Stimulated activated CD4-positive, alpha-beta T cell treated with anti-CD3 and anti-CD28 coated beads, Interleukin-4, amount 100 ng/mL, for 24 hours (primary cell): ENCODE measurements around the gene CTSK.
"Not testable (repeated sequence)": the region's sequence is repeated elsewhere in the genome, so short reads cannot be mapped to it uniquely, and the experiment has no call there.

Experiments
- DNase-seq: peaks from one replicate; pipeline ENCODE4 v3.0.0-alpha.2; 2020

Gene CTSK

DNA sequence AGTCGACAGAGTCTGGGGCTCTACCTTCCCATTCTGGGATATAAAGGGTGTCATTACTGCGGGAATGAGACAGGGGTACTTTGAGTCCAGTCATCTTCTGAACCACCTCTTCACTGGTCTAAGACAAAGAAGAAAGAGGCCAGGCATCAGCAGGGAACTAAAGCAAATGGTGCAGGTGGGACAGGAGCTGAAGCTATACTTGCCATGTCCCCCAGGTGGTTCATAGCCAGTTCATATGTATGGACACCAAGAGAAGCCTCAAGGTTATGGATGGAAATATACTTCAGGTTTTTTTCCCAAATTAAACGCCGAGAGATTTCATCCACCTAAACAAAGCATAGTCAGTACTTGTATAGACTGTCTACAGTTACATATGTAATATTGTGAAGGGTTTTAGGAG is 2.2 kb downstream of the CTSK start:
- DNase-seq = no peak

DNA sequence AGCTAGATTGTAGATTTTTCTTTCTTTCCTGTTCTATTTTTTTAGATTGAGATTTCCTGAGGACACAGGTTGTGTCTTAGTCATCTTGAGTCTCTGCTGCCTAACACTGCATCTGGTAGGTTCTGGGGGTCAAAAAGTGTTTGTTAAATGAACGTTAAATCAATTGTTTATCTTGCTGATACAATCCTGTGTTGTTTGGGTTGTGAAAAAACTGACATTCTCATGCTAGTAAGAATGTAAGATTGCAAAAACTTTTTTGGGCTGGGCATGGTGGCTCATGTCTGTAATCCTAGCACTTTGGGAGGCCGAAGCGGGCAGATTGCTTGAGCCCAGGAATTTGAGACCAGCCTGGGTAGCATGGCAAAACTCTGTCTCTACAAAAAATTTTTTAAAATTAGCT is 3.4 kb downstream of the CTSK start:
- no peak for DNase-seq

DNA sequence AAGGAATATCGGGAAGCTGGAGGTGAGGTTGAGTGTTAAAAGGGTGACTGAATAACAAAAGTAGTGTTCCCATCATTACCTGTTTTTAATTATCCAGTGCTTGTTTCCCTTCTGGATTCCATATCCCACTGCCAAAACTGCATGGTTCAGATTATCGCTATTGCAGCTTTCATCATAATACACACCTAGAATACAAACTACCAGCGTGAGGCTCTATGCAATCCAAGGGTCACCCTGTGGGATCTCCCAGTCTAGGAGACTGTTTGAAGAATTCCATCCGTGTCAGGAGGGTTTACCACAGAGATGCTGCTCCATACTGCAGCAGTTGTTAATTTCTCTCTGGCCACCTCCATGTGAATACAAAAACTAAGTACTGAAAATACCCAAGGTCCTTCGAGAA is 9.0 kb downstream of the CTSK start:
- no peak for DNase-seq

DNA sequence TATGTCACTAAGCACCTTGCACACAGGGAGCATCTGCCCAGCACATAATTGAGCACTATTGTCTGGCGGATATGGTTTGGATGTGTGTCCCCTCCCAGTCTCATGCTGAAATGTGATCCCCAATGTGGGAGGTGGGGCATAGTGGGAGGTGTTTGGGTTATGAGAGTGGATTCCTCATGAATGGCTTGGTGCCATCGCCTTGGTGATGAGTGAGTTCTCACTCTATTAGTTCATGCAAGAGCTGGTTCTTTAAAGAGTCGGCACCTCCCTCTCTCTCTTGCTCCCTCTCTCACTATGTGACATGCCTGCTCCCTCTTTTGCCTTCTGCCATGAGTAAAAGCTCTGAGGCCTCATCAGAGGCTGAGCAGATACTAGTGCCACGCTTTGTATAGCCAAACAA is 9.5 kb downstream of the CTSK start:
- no peak for DNase-seq

DNA sequence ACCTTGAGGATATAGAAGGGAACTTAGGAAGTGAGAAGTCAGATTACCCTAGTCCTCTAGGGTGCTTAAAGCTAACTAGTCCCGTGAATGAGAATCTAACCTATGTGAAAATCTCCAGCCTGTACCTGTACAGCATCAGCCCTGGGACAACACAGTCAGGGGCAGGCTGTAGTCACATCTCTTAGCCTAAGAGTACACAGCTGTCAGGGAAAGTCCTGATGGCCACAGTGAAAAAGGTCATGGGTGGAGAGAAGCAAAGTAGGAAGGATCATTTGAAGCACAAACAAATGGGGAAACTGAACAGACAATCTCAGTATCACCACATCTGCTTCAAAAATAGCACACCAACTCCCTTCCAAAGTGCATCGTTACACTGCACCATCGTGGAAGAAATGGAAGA is 11.7 kb downstream of the CTSK start:
- no peak for DNase-seq

DNA sequence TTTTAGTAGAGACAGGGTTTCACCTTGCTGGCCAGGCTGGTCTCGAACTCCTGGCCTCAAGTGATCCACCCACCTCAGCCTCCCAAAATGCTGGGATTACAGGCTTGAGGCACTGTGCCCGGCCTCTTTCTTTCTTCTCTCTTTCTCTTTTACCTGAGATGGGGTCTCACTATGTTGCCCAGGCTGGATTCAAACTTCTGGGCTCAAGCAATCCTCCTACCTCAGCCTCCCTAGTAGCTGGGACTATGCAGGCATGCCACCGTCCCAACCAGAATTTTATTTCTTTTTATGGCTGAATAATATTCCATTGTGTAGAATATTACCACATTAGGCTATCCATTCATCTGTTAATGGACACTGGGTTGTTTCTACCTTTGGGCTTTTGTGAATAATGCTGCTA is 14.3 kb downstream of the CTSK start:
- DNase-seq = not testable (repeated sequence)

DNA sequence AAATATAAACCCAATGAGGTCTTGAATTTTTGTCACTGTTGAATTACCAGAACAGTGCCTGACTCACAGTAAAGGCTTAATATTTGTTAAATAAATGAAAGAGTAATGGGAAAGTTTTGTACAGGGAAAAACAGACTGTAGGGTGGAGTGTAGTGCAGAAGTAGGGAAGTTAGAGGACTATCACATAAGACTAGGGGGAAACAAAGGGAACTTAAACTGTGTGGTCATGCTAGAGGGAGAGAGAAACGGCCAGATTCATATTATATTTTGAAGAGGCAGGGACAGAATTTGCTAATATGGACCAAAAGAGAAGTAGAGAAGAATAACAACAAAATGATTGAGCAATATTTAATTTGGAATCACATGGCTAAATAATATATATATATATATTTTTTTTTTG is 14.8 kb downstream of the CTSK start:
- DNase-seq = no peak

DNA sequence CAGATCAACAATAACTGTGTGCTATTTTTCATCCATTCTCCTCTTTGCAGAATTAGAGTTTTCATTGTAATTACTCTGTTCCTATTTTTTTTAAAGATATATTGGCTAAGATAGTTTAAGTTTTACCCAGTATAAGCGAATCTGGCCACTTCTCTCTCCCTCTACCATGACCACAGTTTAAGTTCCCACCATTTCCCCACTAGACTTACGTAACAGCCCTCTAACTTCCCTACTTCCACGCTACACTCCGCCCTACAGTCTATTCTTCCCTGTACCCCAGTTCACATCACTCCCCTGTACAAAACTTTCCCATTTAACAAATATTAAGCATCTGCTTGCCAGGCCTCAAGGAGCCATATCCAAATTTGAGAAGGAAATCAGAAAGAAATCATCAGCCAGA is 16.5 kb downstream of the CTSK start:
- no peak for DNase-seq

DNA sequence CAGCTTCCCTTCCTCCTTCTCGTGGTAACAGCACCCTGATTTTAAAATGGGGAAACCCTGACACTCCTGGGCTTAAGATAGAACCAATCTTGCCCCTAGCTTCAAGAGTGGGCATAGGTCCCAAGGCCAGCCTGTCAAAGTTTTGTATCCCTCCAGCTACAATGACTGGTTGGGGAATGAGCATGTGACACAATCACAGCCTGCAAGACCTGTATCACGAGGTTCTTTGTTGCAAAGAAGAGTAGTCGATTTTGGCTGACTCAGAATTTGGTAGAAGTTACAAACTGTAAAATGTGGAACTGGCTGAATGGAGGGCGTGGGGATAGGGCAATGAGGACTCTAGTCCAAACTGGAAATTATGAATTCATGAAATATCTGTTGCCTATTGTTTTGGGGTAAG is 18.7 kb downstream of the CTSK start:
- no peak for DNase-seq

DNA sequence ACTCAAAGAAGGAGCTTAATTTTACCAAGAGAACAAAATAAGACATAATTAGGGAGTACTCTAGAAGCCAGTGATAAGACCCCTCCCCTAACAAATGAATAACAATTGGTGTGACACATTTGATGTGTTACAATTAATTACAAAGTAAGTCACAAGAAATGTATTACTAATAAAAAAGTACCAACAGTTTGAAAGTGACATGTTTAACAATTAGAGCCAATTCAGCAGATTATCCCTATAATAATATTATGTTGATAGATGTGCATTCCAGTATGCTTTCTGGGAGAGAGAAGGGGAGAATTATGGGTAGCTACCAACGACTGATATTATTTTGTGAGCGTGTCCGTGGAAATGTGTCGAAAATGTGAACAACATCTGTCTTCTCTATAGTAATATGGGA is 19.1 kb downstream of the CTSK start:
- no peak for DNase-seq

DNA sequence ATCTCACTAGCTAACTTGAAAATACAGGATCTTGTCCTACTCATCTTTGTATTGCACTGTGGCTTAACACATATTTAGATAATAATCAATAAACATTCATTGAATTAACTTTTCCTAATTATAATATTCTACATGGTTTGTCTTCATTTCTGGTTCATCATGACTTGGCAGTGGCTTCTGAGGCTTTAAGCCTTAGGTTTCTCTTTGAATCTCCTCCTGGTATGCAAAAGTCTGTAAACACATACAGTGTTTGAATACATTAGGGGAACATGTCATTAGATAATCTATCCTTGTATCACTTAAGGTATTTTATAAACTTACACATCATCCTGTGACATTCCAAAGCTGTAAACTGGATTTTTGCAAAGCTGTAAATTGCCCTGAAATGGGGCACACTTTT is 20.6 kb downstream of the CTSK start:
- no peak for DNase-seq

DNA sequence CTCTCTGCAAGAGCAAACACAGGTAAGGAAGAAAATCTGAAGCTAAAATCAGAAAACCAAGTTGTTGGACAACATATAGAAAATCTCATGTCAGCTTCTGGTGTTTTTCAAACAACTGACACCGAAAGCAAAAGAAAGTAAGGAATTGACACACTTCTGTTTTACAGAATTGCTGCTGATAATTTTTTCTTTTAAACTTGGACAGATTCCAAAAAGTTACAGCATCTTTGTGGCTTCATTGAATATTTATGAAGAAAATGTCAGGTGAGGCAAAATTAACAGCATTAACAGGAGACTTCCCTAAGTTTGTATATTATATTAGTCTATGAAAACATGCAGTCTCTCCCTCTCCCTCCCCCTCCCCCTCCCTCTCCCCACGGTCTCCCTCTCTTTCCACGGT is 27.6 kb downstream of the CTSK start:
- no peak for DNase-seq

DNA sequence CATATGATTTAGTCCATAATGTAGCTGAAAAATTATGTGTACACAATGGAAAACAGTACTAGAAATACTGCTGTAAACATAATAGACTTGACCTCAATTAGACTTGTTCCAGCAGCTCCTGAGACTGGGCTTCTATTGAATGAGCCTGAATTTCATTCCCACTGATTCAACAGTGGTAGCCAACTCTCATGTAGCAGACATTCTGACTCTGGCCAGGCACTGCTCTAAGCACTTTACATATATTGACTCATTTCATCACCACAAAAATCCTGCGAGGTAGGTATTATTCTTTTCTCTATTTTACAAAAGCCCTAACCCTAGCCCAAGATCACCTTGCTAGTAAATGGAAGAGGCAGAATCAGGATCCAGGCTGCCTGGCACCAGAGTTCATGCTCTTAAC is 29.7 kb downstream of the CTSK start:
- DNase-seq = no peak

DNA sequence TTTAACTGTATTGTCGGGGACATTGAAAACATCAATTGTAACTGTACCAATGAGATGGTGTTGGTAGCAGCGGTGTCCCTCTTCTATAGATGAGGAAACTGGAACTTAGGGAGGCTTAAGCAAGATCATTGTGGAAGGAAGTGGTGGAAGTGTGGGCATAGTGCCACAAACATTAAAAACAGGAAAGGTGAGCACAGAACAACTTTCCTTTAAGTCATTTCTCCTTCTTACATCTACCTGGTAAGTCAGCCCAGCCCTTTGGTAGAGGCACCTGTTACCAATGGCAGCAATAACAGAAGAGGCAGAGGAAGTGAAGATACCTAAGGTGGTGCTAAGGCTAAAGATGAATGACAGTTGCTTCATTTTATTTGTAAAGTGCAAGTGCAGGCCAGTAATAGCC is 30.5 kb downstream of the CTSK start:
- DNase-seq = no peak

DNA sequence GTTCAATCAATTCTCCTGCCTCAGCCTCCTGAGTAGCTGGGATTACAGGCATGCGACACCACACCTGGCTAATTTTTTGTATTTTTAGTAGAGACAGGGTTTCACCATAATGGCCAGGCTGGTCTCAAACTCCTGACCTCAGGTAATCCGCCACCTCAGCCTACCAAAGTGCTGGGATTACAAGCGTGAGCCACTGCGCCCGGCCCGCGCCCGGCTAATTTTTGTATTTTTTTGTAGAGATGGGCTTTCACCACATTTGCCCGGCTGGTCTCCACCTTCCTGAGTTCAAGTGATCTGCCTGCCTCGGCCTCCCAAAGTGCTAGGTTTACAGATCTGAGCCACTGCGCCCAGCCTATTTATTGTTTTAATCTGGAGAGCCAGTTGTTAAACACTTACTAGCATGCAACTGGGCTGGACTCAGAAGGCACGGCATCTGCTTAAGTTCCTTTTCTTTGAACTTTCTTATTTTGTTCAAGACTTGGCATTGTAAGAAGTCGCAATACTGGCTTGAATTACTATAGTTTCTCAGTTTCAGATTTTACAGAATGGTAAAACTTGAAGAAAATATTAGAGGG is 32.0 kb downstream of the CTSK start:
- DNase-seq = not testable (repeated sequence)

DNA sequence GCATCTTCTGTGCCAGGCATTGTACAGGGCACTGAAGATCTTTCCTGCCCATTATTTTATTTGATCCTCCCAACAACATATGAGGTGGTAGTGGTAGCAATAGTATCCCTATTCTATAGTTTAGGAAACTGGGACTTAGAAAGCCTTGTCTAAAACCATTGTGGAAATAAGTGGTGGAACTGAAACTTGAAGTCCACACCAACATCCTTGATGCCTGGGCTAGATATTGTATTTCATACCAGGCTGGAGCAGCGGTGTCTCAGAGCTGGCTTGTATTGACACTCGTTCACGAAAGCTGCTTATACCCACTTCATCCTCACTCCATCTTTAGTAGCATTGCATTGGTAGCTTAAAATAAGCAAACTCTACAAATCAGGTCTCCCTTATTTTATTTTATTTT is 32.8 kb downstream of the CTSK start:
- DNase-seq = no peak

DNA sequence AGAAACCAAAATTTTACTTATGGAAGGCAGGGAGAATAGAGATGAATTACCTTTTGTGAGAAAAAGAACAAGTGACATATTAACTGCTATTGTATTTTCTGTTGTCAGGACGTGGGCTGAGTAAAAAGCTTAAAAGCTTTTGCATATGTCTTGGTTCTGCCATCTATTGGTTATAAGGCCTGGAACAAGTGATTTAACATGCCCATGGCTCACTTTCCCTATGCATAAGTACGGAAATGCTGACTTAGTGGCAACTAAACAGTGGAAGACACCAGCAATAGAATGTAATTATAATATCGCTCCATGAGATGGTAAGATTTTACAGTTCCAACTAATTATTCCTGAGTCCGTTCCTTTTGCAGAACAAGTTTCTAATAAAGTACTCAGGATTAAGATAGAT is 35.7 kb downstream of the CTSK start:
- DNase-seq = no peak

DNA sequence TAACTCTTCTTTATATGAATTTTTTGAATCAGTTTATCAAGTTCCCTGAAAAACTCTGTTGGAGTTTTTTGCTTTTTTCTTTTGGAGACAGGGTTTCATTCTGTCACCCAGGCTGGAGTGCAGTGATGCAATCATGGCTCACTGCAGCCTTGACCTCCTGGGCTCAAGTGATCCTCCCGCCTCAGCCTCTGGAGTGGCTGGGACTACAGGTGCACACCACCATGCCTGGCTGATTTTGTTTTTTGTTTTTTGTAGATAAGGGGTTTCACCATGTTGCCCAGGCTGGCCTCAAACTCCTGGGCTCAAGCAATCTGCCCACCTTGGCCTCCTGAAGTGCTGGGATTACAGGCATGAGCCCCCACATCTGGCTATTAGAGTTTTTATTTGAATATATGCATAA is 40.4 kb downstream of the CTSK start:
- not testable (repeated sequence) for DNase-seq

DNA sequence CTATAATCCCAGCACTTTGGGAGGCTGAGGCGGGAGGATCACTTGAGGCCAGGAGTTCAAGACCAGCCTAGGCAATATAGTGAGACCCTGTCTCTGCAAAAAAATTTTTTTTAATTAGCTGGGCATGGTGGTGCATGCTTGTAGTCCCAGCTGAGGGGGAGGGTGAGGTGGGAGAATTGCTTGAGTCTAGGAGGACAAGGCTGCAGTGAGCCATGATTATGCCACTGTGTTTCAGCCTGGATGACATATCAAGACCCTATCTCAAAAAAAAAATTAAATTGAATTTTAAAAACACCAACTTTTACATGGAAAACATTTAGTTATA is 42.1 kb downstream of the CTSK start:
- not testable (repeated sequence) for DNase-seq

DNA sequence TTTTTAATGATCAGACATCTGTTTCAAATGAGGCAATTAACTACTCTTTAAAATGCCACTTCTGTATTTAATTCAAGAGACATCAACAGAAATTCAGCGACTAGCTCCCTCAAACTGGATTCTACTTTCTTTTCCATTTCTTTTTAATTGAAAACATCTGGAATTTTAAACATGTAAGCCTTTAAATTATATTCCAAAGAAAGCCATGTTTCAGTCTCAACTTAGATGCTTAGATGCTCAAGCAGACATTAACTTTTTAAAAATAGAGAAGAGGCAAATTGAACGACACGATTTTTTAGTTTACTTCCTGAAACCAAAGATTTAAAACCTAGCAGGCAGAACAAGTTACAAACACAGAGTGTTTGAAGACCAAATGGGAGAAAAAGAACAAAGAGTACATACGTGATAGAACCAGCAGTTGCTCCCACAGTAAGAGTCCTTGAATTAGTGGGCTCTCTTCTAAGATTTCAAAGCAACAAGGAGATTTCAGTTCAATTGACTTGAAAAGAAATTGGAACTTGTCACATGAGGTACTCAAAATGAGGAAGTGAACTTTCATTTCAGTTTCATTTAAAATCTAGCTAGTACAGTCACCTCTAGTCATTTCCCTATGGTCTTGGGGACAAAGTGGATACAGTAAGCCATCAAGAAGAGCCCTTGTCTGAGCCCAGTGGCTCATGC is 42.6 kb downstream of the CTSK start, which contains the start of gene CTSS:
TSS of gene CTSS (minus strand) at position 483 of the 681 bp plus-strand sequence. CDS start 1,015 bp downstream, outside the sequence.
- no peak for DNase-seq

DNA sequence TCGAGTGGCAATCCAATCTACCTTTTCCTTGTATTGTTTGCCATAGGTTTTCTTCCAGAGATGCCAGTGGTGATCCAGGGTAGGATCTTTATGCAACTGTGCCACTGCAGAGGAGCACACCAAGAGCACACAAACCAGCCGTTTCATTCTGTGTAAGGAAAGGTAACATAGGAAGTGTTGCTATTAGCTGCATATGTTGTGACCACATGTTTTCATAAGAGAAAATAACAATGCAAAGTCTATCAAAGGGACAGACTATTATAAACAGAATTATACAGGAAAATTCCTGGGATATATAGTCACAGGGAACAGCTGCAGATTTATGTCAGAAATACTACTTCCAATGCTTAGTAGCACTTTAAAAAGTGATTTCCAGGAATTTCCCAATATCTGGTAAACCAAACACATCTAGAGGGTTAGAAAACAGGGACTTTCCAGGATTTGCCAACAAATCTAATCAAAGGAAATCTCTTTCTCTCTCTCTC is 43.4 kb downstream of the CTSK start:
- no peak for DNase-seq

DNA sequence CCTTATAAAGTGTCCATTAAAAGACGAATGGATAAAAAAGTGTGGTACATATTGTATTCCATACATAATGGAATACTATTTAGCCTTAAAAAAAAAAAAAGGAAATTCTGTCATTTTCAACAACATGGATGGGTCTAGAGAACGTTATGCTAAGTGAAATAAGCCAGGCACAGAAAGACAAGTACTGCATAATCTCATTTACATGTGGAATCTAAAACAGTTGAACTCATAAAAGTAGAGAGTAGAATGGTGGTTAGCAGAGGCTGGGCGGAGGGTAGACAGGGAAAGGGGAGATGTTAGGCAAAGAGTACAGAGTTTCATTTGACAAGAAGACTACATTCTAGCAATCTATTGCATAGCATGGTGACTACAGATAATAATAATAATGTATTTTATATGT is 45.0 kb downstream of the CTSK start:
- no peak for DNase-seq

DNA sequence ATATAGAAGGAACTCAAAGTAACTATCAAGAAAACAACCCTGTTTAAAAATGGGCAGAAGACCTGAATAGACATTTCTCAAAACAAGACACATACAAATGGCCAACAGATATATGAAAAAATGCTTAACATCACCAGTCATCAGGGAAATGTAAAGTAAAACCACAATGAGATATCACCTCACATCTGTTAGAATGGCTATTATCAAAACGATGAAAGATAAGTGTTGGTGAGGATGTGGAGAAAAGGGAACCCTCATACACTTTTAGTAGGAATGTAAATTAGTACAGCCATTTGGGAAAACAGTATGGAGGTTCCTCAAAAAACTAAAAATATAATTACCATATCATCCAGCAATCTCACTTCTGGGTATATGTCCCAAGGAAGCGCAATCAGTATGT is 45.5 kb downstream of the CTSK start:
- DNase-seq = no peak

DNA sequence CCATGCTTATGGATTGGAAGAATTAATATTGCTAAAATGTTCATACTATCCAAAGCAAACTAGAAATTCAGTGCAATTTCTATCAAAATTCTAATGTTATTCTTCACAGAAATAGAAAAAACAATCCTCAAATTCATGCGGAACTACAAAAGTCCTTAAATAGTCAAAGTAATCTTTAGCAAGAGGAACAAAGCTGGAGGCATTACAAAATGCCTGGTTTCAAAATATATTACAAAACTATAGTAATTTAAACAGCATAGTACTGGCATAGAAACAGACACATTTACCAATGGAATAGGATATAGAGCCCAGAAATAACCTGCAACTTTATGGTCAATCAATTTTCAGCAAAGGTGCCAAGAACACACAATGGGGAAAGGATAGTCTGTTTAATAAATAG is 46.3 kb downstream of the CTSK start:
- DNase-seq = no peak

DNA sequence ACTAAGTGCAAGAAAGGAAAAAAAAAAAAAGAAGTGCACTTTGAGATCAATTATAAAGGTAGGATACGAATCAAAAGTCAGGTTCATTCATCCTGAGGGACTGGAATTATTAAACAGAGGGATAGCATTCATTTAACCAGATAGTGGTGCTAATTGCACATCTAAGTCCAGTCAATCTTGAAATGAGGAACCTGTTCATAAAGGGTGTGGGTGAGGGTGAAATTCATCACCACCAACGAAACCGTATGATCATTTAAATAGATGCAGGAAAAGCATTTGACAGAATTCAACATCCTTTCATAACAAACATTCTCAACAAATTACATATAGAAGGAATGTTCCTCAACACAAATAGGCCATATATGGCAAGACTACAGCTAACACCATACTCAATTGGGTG is 48.0 kb downstream of the CTSK start:
- no peak for DNase-seq
